Prostate gland (tissue), 2 donors: ENCODE results near the gene GALNT2. TPM values are rescaled to one million over a fixed set of nuclear protein-coding genes. Genes with fewer than 3 reads are reported as not detected.

ENCODE experiments used
- DNase-seq: peaks from one replicate; pipeline ENCODE4 v3.0.0-alpha.2; 2019; ENCODE audit warnings: low spot score
- H3K27ac ChIP-seq, 2 donors: fragments of 200-600 bp; sonication (generic); 2 replicates each; pipeline ENCODE4 v1.5.1; 2017 to 2019
- H3K27me3 ChIP-seq: fragments of 200-600 bp; sonication (generic); replicated peaks from 2 replicates; pipeline ENCODE4 v1.5.1; 2019; ENCODE audit not compliant: insufficient read depth
- H3K36me3 ChIP-seq, 2 donors: fragments of 200-600 bp; sonication (generic); 1 replicate in 1 of 2; 2 replicates in 1 of 2; pipeline versions ENCODE4 v1.5.1 to v1.8.1; 2017 to 2019
- H3K4me1 ChIP-seq: fragments of 200-600 bp; sonication (generic); replicated peaks from 2 replicates; pipeline ENCODE4 v1.5.1; 2019
- H3K4me3 ChIP-seq, 2 donors: fragments of 200-600 bp; sonication (generic); 2 replicates each; pipeline ENCODE4 v1.5.1; 2017 to 2019
- H3K9me3 ChIP-seq: fragments of 200-600 bp; sonication (generic); 2 replicates; pipeline ENCODE4 v1.5.1; 2017
- CTCF ChIP-seq, 4 experiments: fragments of 200-600 bp in 2 of 4; fragments of 450-650 bp in 2 of 4; sonication (generic) in 2 of 4; IDR thresholded peaks; 1 replicate in 3 of 4; 2 replicates in 1 of 4; pipeline ENCODE4 v1.5.1; 2016 to 2019; ENCODE audit warnings: antibody characterized with exemption in 4 of 4, mild to moderate bottlenecking in 2 of 4, moderate library complexity in 2 of 4
- POLR2A ChIP-seq: fragments of 450-650 bp; IDR thresholded peaks from one replicate; pipeline ENCODE4 v1.6.1; 2016; ENCODE audit warnings: antibody characterized with exemption, mild to moderate bottlenecking
- POLR2AphosphoS5 ChIP-seq: sonication (generic); formaldehyde crosslinking; IDR thresholded peaks from one replicate; pipeline ENCODE4 v1.6.1; 2017; ENCODE audit warnings: antibody characterized with exemption
- WGBS: methylation state at CpG from one replicate; pipeline ENCODE4 v1.1.5; 2018; 5-methylcytosine and 5-hydroxymethylcytosine counted together
- intact Hi-C: fragments of 100-400 bp; cut with DNase I; formaldehyde crosslinking; loops from one replicate; pipeline ENCODE4 v1.14.2; 2022
- total RNA-seq, 2 donors: library from RNA; depleted of rRNA; stranded (reverse); fragments of >200 nt; gene quantifications; one replicate each; pipeline ENCODE4 v1.1.0, GENCODE V29; 2016

GALNT2 gene
- total RNA-seq, 2 donors from 2014 or later, result 34.1 to 125 TPM

GRCh38 chr1:230145953-230146476, 79.0 kb downstream of the GALNT2 start:
- no peak for DNase-seq
- no peak overlapping the region for H3K4me3 ChIP-seq
- no peaks in the 10 kb centered on the region for H3K9me3 ChIP-seq
- TF ChIP-seq POLR2AphosphoS5 (no peak), CTCF (IDR thresholded peaks at IDR 0.05) (no peak), POLR2A (no peak)
- WGBS, result 60% methylated on average over 7 of the region's 7 CpGs
- intact Hi-C loops, result no loop called here
- H3K27me3 ChIP-seq, result no peaks in the 10 kb centered on the region
- H3K4me1 ChIP-seq, result no peaks in the 10 kb centered on the region
- H3K27ac ChIP-seq, result no peak overlapping the region
- H3K36me3 ChIP-seq, result no peaks in the 10 kb centered on the region

GRCh38 chr1:230146709-230147108, 79.7 kb downstream of the GALNT2 start:
- WGBS, result 95% methylated on average over 13 of the region's 13 CpGs
- intact Hi-C loops, result no loop called here
- Histone ChIP-seq H3K4me3 (no peak overlapping the region), H3K27me3 (no peaks in the 10 kb centered on the region), H3K27ac (no peak overlapping the region), H3K36me3 (no peaks in the 10 kb centered on the region), H3K4me1 (no peaks in the 10 kb centered on the region), H3K9me3 (no peaks in the 10 kb centered on the region)
- TF ChIP-seq CTCF (IDR thresholded peaks at IDR 0.05) (no peak), POLR2AphosphoS5 (no peak), POLR2A (no peak)
- no peak for DNase-seq

GRCh38 chr1:230147253-230148125, 80.5 kb downstream of the GALNT2 start:
- H3K4me1 ChIP-seq, result no peaks in the 10 kb centered on the region
- TF ChIP-seq POLR2A (no peak), POLR2AphosphoS5 (no peak), CTCF (IDR thresholded peaks at IDR 0.05) (no peak)
- no peak overlapping the region for H3K4me3 ChIP-seq
- H3K36me3 ChIP-seq, result no peaks in the 10 kb centered on the region
- no peak overlapping the region for H3K27ac ChIP-seq
- no peaks in the 10 kb centered on the region for H3K9me3 ChIP-seq
- no peaks in the 10 kb centered on the region for H3K27me3 ChIP-seq
- no peak for DNase-seq
- 63% methylated on average over 15 of the region's 15 CpGs for whole genome bisulfite sequencing
- intact Hi-C loops, result no loop called here

- Histone ChIP-seq H3K9me3 (no peaks in the 10 kb centered on the region), H3K36me3 (no peaks in the 10 kb centered on the region), H3K27me3 (no peaks in the 10 kb centered on the region), H3K4me1 (no peaks in the 10 kb centered on the region), H3K27ac (no peak overlapping the region), H3K4me3 (no peak overlapping the region)
- WGBS, result 88% methylated on average over 15 of the region's 15 CpGs
- no peak for TF ChIP-seq CTCF (IDR thresholded peaks at IDR 0.05)
- TF ChIP-seq POLR2AphosphoS5, result no peak
- TF ChIP-seq POLR2A, result no peak
- no peak for DNase-seq
- intact Hi-C loops, result no loop called here
Observed at GRCh38 chr1:230148126-230148652, 81.2 kb downstream of the GALNT2 start.
